HEK293T (cell line): ENCODE measurements around the gene MRPL2.

Source experiments
- ARNT ChIP-seq: fragments of 450-650 bp; IDR thresholded peaks from 2 replicates; pipeline ENCODE4 v1.6.1; 2017; ENCODE audit warnings: mild to moderate bottlenecking
- BHLHE40 ChIP-seq: fragments of 450-650 bp; IDR thresholded peaks from 2 replicates; pipeline ENCODE4 v1.6.1; 2016; ENCODE audit warnings: mild to moderate bottlenecking, moderate library complexity, borderline replicate concordance
- CTBP1 ChIP-seq: fragments of 450-650 bp; IDR thresholded peaks from 2 replicates; pipeline ENCODE4 v1.6.1; 2016; ENCODE audit warnings: borderline replicate concordance
- ELF4 ChIP-seq: fragments of 450-650 bp; IDR thresholded peaks from 2 replicates; pipeline ENCODE4 v1.6.1; 2017; ENCODE audit warnings: antibody characterized with exemption
- FOXA1 ChIP-seq: fragments of 450-650 bp; IDR thresholded peaks from 2 replicates; pipeline ENCODE4 v1.6.1; 2016; ENCODE audit warnings: mild to moderate bottlenecking
- FOXK2 ChIP-seq: fragments of 450-650 bp; IDR thresholded peaks from 2 replicates; pipeline ENCODE4 v1.6.1; 2016; ENCODE audit warnings: mild to moderate bottlenecking
- FOXM1 ChIP-seq: fragments of 450-650 bp; IDR thresholded peaks from 2 replicates; pipeline ENCODE4 v1.6.1; 2017; ENCODE audit warnings: mild to moderate bottlenecking, borderline replicate concordance
- L3MBTL2 ChIP-seq: fragments of 450-650 bp; conservative IDR thresholded peaks from 2 replicates; pipeline ENCODE4 v1.6.1; 2016; ENCODE audit warnings: mild to moderate bottlenecking
- LEF1 ChIP-seq: fragments of 450-650 bp; IDR thresholded peaks from 2 replicates; pipeline ENCODE4 v1.6.1; 2017; ENCODE audit warnings: mild to moderate bottlenecking, borderline replicate concordance
- PKNOX1 ChIP-seq: fragments of 450-650 bp; IDR thresholded peaks from 2 replicates; pipeline ENCODE4 v1.6.1; 2016
- SP1 ChIP-seq: fragments of 450-650 bp; IDR thresholded peaks from 2 replicates; pipeline ENCODE4 v1.6.1; 2017
- SUZ12 ChIP-seq: fragments of 450-650 bp; IDR thresholded peaks from 2 replicates; pipeline ENCODE4 v1.6.1; 2016; ENCODE audit warnings: mild to moderate bottlenecking
- TARDBP ChIP-seq: fragments of 450-650 bp; IDR thresholded peaks from 2 replicates; pipeline ENCODE4 v1.6.1; 2016
- ZNF384 ChIP-seq: fragments of 450-650 bp; IDR thresholded peaks from 2 replicates; pipeline ENCODE4 v1.6.1; 2016

- TF ChIP-seq BHLHE40 (no peak), SP1 (no peak), FOXM1 (no peak), CTBP1 (no peak), ELF4 (no peak), LEF1 (no peak), ZNF384 (no peak), SUZ12 (no peak), PKNOX1 (no peak), TARDBP (no peak), ARNT (no peak), FOXK2 (no peak), FOXA1 (no peak), L3MBTL2 (no peak)
Observed at GRCh38 chr6:43040542-43041257, 18.5 kb downstream of the MRPL2 start.
